IMR-90 (cell line): ENCODE data around the gene ZNF358. TPM values are rescaled to one million over a fixed set of nuclear protein-coding genes. Genes with fewer than 3 reads are reported as not detected.

Source experiments
- ATAC-seq: fragments of 200-7000 bp; cut with Tn5 transposase; 2 replicates; pipeline ENCODE4 v1.9.1; 2020; ENCODE audit warnings: low read depth, mild to moderate bottlenecking, moderate library complexity
- BruUV-seq: library from RNA; stranded (reverse); fragments of 400-500 nt; replicated peaks from 2 replicates; lab custom pipeline; 2021; lab: Mats Ljungman, UMichigan
- CTCF ChIA-PET: fragments of 300-600 bp; formaldehyde crosslinking; extraction: SDS; loops from one replicate; lab custom pipeline; 2021; ENCODE audit warnings: antibody characterized with exemption; lab: Yijun Ruan, JAX
- POLR2A ChIA-PET: fragments of 300-600 bp; sonication (Branson Sonifier 250); formaldehyde crosslinking; loops from one replicate; lab custom pipeline; 2022; ENCODE audit warnings: antibody characterized with exemption; ENCODE audit not compliant: unreplicated experiment; lab: Charles Lee
- DNase-seq: peaks from one replicate; pipeline ENCODE4 v3.0.0; 2013
- H2AFZ ChIP-seq: replicated peaks from 2 replicates; pipeline ENCODE3; 2013; ENCODE audit warnings: low read length, mild to moderate bottlenecking; ENCODE audit not compliant: poor library complexity
- H2AK5ac ChIP-seq: 2 replicates; pipeline ENCODE4 v1.6.1; 2013; ENCODE audit warnings: low read depth, low read length, inconsistent platforms
- H2AK9ac ChIP-seq: replicated peaks from 2 replicates; pipeline ENCODE3; 2013; ENCODE audit warnings: mild to moderate bottlenecking, low read depth, low read length, moderate library complexity; ENCODE audit not compliant: poor library complexity
- H2BK120ac ChIP-seq: 2 replicates; pipeline ENCODE4 v1.6.1; 2013; ENCODE audit warnings: low read depth, low read length, inconsistent platforms
- H2BK15ac ChIP-seq: 3 replicates; pipeline ENCODE4 v1.6.1; 2013; ENCODE audit warnings: low read depth, low read length, inconsistent platforms
- H2BK20ac ChIP-seq: 2 replicates; pipeline ENCODE4 v1.6.1; 2013; ENCODE audit warnings: low read depth, mild to moderate bottlenecking, inconsistent platforms, low read length, moderate library complexity
- H2BK5ac ChIP-seq: 2 replicates; pipeline ENCODE4 v1.6.1; 2013; ENCODE audit warnings: mild to moderate bottlenecking, low read depth, low read length, inconsistent platforms; ENCODE audit not compliant: poor library complexity, severe bottlenecking
- H3K14ac ChIP-seq: replicated peaks from 2 replicates; pipeline ENCODE4 v1.6.1; 2013; ENCODE audit warnings: low read depth, low read length, inconsistent platforms
- H3K18ac ChIP-seq: 2 replicates; pipeline ENCODE4 v1.6.1; 2013; ENCODE audit warnings: low read depth, low read length, control low read depth
- H3K23ac ChIP-seq: 2 replicates; pipeline ENCODE4 v1.6.1; 2013; ENCODE audit warnings: low read depth, low read length, inconsistent platforms
- H3K27ac ChIP-seq: 2 replicates; pipeline ENCODE4 v1.5.1; 2013; ENCODE audit warnings: mild to moderate bottlenecking, control low read depth, low read length; ENCODE audit not compliant: insufficient read depth
- H3K27me3 ChIP-seq: 2 replicates; pipeline ENCODE4 v1.6.1; 2013; ENCODE audit warnings: low read length; ENCODE audit not compliant: control insufficient read depth, insufficient read depth
- H3K36me3 ChIP-seq: 2 replicates; pipeline ENCODE4 v1.6.1; 2013; ENCODE audit warnings: low read length, mixed read lengths; ENCODE audit not compliant: control insufficient read depth, insufficient read depth
- H3K4ac ChIP-seq: 2 replicates; pipeline ENCODE4 v1.6.1; 2013; ENCODE audit warnings: low read depth, low read length, inconsistent platforms
- H3K4me1 ChIP-seq: 2 replicates; pipeline ENCODE4 v1.6.1; 2013; ENCODE audit warnings: low read length, mixed read lengths; ENCODE audit not compliant: control insufficient read depth, insufficient read depth
- H3K4me2 ChIP-seq: 2 replicates; pipeline ENCODE4 v1.6.1; 2013; ENCODE audit warnings: low read depth, mild to moderate bottlenecking, control low read depth, low read length, moderate library complexity
- H3K4me3 ChIP-seq: 2 replicates; pipeline ENCODE4 v1.5.1; 2013; ENCODE audit warnings: low read depth, mild to moderate bottlenecking, control low read depth, low read length, moderate library complexity; ENCODE audit not compliant: insufficient read depth
- H3K56ac ChIP-seq: 2 replicates; pipeline ENCODE4 v1.6.1; 2013; ENCODE audit warnings: low read length, inconsistent platforms; ENCODE audit not compliant: insufficient read depth; ENCODE audit errors: extremely low read depth
- H3K79me1 ChIP-seq, 2 experiments: 2 replicates each; pipeline ENCODE4 v1.6.1; 2013; ENCODE audit warnings: low read length in 2 of 2, inconsistent platforms in 1 of 2, low read depth in 1 of 2
- H3K9ac ChIP-seq: 2 replicates; pipeline ENCODE4 v1.6.1; 2013; ENCODE audit warnings: low read depth, low read length, control low read depth
- H3K9me1 ChIP-seq: 2 replicates; pipeline ENCODE4 v1.6.1; 2013; ENCODE audit warnings: low read length, inconsistent platforms; ENCODE audit not compliant: insufficient read depth
- H3K9me3 ChIP-seq: 2 replicates; pipeline ENCODE4 v1.6.1; 2013; ENCODE audit warnings: low read length; ENCODE audit not compliant: control insufficient read depth, insufficient read depth
- H4K20me1 ChIP-seq: 2 replicates; pipeline ENCODE4 v1.6.1; 2013; ENCODE audit warnings: low read length, inconsistent platforms; ENCODE audit not compliant: insufficient read depth
- H4K5ac ChIP-seq: 2 replicates; pipeline ENCODE4 v1.6.1; 2013; ENCODE audit warnings: mild to moderate bottlenecking, low read depth, low read length, control low read depth
- H4K8ac ChIP-seq, 2 experiments: 2 replicates each; pipeline ENCODE4 v1.6.1; 2013; ENCODE audit warnings: low read depth in 2 of 2, low read length in 2 of 2, control low read depth in 1 of 2, inconsistent platforms in 1 of 2
- H4K91ac ChIP-seq: 2 replicates; pipeline ENCODE4 v1.6.1; 2013; ENCODE audit warnings: low read depth, low read length, inconsistent platforms; ENCODE audit not compliant: insufficient read depth
- BHLHE40 ChIP-seq: fragments of 150-350 bp; IDR thresholded peaks from 2 replicates; pipeline ENCODE4 v1.6.1; 2016; ENCODE audit warnings: mild to moderate bottlenecking, low read depth, low read length
- CTCF ChIP-seq: conservative IDR thresholded peaks from 2 replicates; pipeline ENCODE4 v1.5.1; 2012; ENCODE audit warnings: mild to moderate bottlenecking, low read depth, low read length, improper control_type of control experiment
- RAD21 ChIP-seq: IDR thresholded peaks from 2 replicates; pipeline ENCODE4 v1.6.1; 2012; ENCODE audit warnings: low read length, improper control_type of control experiment
- WGBS, 2 experiments: methylation state at CpG; one replicate each; pipeline versions ENCODE4 v1.1.5 to v1.1.7; 2013; ENCODE audit warnings: missing lambda C conversion rate in 2 of 2; ENCODE audit not compliant: insufficient read length in 1 of 2; ENCODE audit errors: extremely low coverage in 2 of 2; 5-methylcytosine and 5-hydroxymethylcytosine counted together
- dilution Hi-C: fragments of 300-500 bp; cut with HindIII; formaldehyde crosslinking; loops from one replicate; pipeline ENCODE4 v1.14.3; 2018; ENCODE audit warnings: low sequenced_read_pairs; ENCODE audit not compliant: unreplicated experiment
- in situ Hi-C: fragments of 300-500 bp; cut with MboI; formaldehyde crosslinking; loops from 3 replicates; pipeline ENCODE4 v1.14.3; 2019; ENCODE audit warnings: low sequenced_read_pairs, inconsistent platforms, mixed read lengths
- intact Hi-C: fragments of 100-400 bp; cut with micrococcal nuclease; formaldehyde crosslinking; loops from 2 replicates; pipeline ENCODE4 v1.10.0; 2022
- polyA plus RNA-seq, 3 experiments: library from polyadenylated mRNA; depleted of rRNA; stranded (reverse); fragments of >200 nt; gene quantifications; 2 replicates each; pipeline ENCODE4 v1.2.3, GENCODE V29; 2012; ENCODE audit warnings: low replicate concordance in 1 of 3
- total RNA-seq: library from RNA; depleted of rRNA; stranded (reverse); fragments of >200 nt; gene quantifications from 2 replicates; pipeline ENCODE4 v1.2.3, GENCODE V29; 2012

ZNF358 gene
- total and polyA plus RNA-seq, 2 of the 4 experiments (the other 2 are of a cell fraction), result 5.4 to 30.7 TPM

- no peak overlapping the region for H3K56ac ChIP-seq
- no peaks in the 10 kb centered on the region for H3K36me3 ChIP-seq
- ATAC-seq (peak; percentile 71), DNase-seq (no peak)
- dilution Hi-C loops, result no loop called here
- H3K14ac ChIP-seq, result no peak overlapping the region
- no peaks in the 10 kb centered on the region for H3K9me3 ChIP-seq
- no peak overlapping the region for H3K4me3 ChIP-seq
- H2BK120ac ChIP-seq, result no peak overlapping the region
- H3K4ac ChIP-seq, result no peak overlapping the region
- CTCF ChIA-PET, result interaction anchor here (0.7 to 2.6 kb wide), 8 partner anchors 9 to 99 kb away, joined by 3 to 8 read pairs (median 3); no protein-coding TSS in a partner anchor
- H3K79me1 ChIP-seq, result no peaks in the 10 kb centered on the region
- H3K18ac ChIP-seq, result no peak overlapping the region
- H4K91ac ChIP-seq, result no peak overlapping the region
- H3K27ac ChIP-seq, result no peak overlapping the region
- no peak overlapping the region for H2BK20ac ChIP-seq
- H3K27me3 ChIP-seq, result peaks cover 17% of the 10 kb centered on the region
- peaks cover 4% of the 10 kb centered on the region; the same call in 1 of the 2 replicates for H3K4me1 ChIP-seq
- POLR2A ChIA-PET, result no interaction called here
- H4K20me1 ChIP-seq, result no peaks in the 10 kb centered on the region
- H4K5ac ChIP-seq, result no peak overlapping the region
- H3K9ac ChIP-seq, result no peak overlapping the region
- no peak overlapping the region for H2AK5ac ChIP-seq
- in situ Hi-C loops, result no loop called here
- no peak overlapping the region for H3K23ac ChIP-seq
- H2BK5ac ChIP-seq, result no peak overlapping the region
- no peak overlapping the region for H2AFZ ChIP-seq
- no CpG with 5 or more reads among the region's 7 CpGs for WGBS, 2 experiments
- H2AK9ac ChIP-seq, result no peak overlapping the region
- H3K9me1 ChIP-seq, result no peaks in the 10 kb centered on the region
- H3K4me2 ChIP-seq, result no peak overlapping the region
- no TSS peak for BruUV-seq
- no peak overlapping the region for H2BK15ac ChIP-seq
- intact Hi-C loops, result no loop called here
- H4K8ac ChIP-seq, result no peak overlapping the region
- TF ChIP-seq BHLHE40, result no peak
- TF ChIP-seq CTCF, result peak; percentile 34; the same call in 1 of the 2 replicates
- peak; percentile 22 for TF ChIP-seq RAD21
Measured at GRCh38 chr19:7497292-7497691, 18.6 kb upstream of the ZNF358 start.
